Raji (cell line): Measurements from ENCODE around the gene SORD.

Experiments used
- POLR2A ChIP-seq: IDR thresholded peaks from 2 replicates; pipeline ENCODE4 v1.6.1; 2011; ENCODE audit warnings: low read depth, low read length, control low read depth; ENCODE audit not compliant: insufficient read depth

Gene SORD

GRCh38 chr15:45088801-45089711 lies 66.1 kb downstream of the SORD start:
- no peak for TF ChIP-seq POLR2A

- no peak for TF ChIP-seq POLR2A
These were observed 66.8 kb downstream of the SORD start for GRCh38 chr15:45089712-45090373.

- TF ChIP-seq POLR2A = no peak
These were observed 68.2 kb downstream of the SORD start for GRCh38 chr15:45091161-45091560.

- TF ChIP-seq POLR2A = no peak
These were observed 68.6 kb downstream of the SORD start for GRCh38 chr15:45091576-45091975.

- no peak for TF ChIP-seq POLR2A
These were observed 70.0 kb downstream of the SORD start for GRCh38 chr15:45093013-45093412.

- TF ChIP-seq POLR2A = no peak
These were observed 70.8 kb downstream of the SORD start for GRCh38 chr15:45093622-45094357.

- no peak for TF ChIP-seq POLR2A
These were observed 71.3 kb downstream of the SORD start for GRCh38 chr15:45094358-45094730.

GRCh38 chr15:45095661-45096060 lies 72.7 kb downstream of the SORD start:
- TF ChIP-seq POLR2A = no peak

- no peak for TF ChIP-seq POLR2A
These were observed 74.5 kb downstream of the SORD start for GRCh38 chr15:45097466-45097865.

GRCh38 chr15:45099549-45100165 lies 76.7 kb downstream of the SORD start:
- no peak for TF ChIP-seq POLR2A

GRCh38 chr15:45100884-45101625 lies 78.1 kb downstream of the SORD start:
- TF ChIP-seq POLR2A = no peak

GRCh38 chr15:45101749-45102148 lies 78.8 kb downstream of the SORD start:
- TF ChIP-seq POLR2A = no peak

- TF ChIP-seq POLR2A = no peak
These were observed 79.2 kb downstream of the SORD start for GRCh38 chr15:45102226-45102625.

GRCh38 chr15:45105586-45105985 lies 82.6 kb downstream of the SORD start:
- TF ChIP-seq POLR2A = no peak
